Measurements from ENCODE around the gene WFDC5.
"Not testable (repeated sequence)": the region's sequence is repeated elsewhere in the genome, so short reads cannot be mapped to it uniquely, and the experiment has no call there.

WFDC5 gene

GRCh38 chr20:45114465-45115385 is at the start of gene WFDC5:
TSS of gene WFDC5 (minus strand) at chr20:45115174. CDS start at chr20:45115083, 91 bp downstream.
- no peak for DNase-seq (ENCODE audit: low spot score)

GRCh38 chr20:45163083-45163803 is 48.3 kb upstream of the WFDC5 start:
- DNase-seq (ENCODE audit: low spot score) = no peak

GRCh38 chr20:45157962-45158361 is 43.0 kb upstream of the WFDC5 start:
- DNase-seq (ENCODE audit: low spot score) = no peak

GRCh38 chr20:45156713-45157112 is 41.7 kb upstream of the WFDC5 start:
- DNase-seq (ENCODE audit: low spot score) = no peak

- DNase-seq (ENCODE audit: low spot score) = not testable (repeated sequence)
These were observed 39.8 kb upstream of the WFDC5 start for GRCh38 chr20:45154794-45155193.

GRCh38 chr20:45154183-45154582 is 39.2 kb upstream of the WFDC5 start:
- no peak for DNase-seq (ENCODE audit: low spot score)

- no peak for DNase-seq (ENCODE audit: low spot score)
These were observed 38.8 kb upstream of the WFDC5 start for GRCh38 chr20:45153752-45154151.

GRCh38 chr20:45153147-45153546 is 38.2 kb upstream of the WFDC5 start:
- no peak for DNase-seq (ENCODE audit: low spot score)

GRCh38 chr20:45152405-45152804 is 37.4 kb upstream of the WFDC5 start:
- no peak for DNase-seq (ENCODE audit: low spot score)

GRCh38 chr20:45149062-45149461 is 34.1 kb upstream of the WFDC5 start:
- no peak for DNase-seq (ENCODE audit: low spot score)

GRCh38 chr20:45140836-45141235 is 25.9 kb upstream of the WFDC5 start:
- DNase-seq (ENCODE audit: low spot score) = no peak

GRCh38 chr20:45139733-45140375 is 24.9 kb upstream of the WFDC5 start:
- DNase-seq (ENCODE audit: low spot score) = not testable (repeated sequence)

- peak; percentile 53 for DNase-seq (ENCODE audit: low spot score)
These were observed 23.8 kb upstream of the WFDC5 start for GRCh38 chr20:45138561-45139300.

GRCh38 chr20:45136911-45137310 is 21.9 kb upstream of the WFDC5 start:
- no peak for DNase-seq (ENCODE audit: low spot score)

GRCh38 chr20:45128099-45128498 is 13.1 kb upstream of the WFDC5 start:
- DNase-seq (ENCODE audit: low spot score) = no peak

- no peak for DNase-seq (ENCODE audit: low spot score)
These were observed 9.4 kb upstream of the WFDC5 start, which contains the start of gene WFDC12 for GRCh38 chr20:45124365-45124764. TSS of gene WFDC12 (minus strand) at chr20:45124465. CDS start at chr20:45124447, 18 bp downstream.

- no peak for DNase-seq (ENCODE audit: low spot score)
These were observed 6.4 kb upstream of the WFDC5 start for GRCh38 chr20:45121388-45121787.

- DNase-seq (ENCODE audit: low spot score) = no peak
These were observed 4.7 kb upstream of the WFDC5 start for GRCh38 chr20:45119556-45120266.

- DNase-seq (ENCODE audit: low spot score) = no peak
These were observed 3.1 kb upstream of the WFDC5 start for GRCh38 chr20:45118028-45118427.

GRCh38 chr20:45117581-45117980 is 2.6 kb upstream of the WFDC5 start:
- DNase-seq (ENCODE audit: low spot score) = no peak

- no peak for DNase-seq (ENCODE audit: low spot score)
These were observed 855 bp upstream of the WFDC5 start for GRCh38 chr20:45115829-45116228.

Measured in hematopoietic multipotent progenitor cell treated with erythropoietin and hydrocortisone succinate and interleukin-3 and kit ligand, for 15 days (in vitro differentiated cells).